Cardiac fibroblast (primary cell): ENCODE data around the gene CCT7.

ENCODE experiments used
- DNase-seq, 2 donors: peaks; one replicate each; pipeline versions ENCODE4 v3.0.0 to v3.0.0-alpha.2; 2010; ENCODE audit warnings: low read depth in 2 of 2
- H3K4me3 ChIP-seq, 2 donors: replicated peaks in 1 of 2; 1 replicate in 1 of 2; 2 replicates in 1 of 2; pipeline ENCODE4 v1.5.1; 2011; ENCODE audit warnings: low read depth in 2 of 2, low read length in 2 of 2, mild to moderate bottlenecking in 2 of 2, moderate library complexity in 1 of 2
- CTCF ChIP-seq: IDR thresholded peaks from one replicate; pipeline ENCODE4 v1.5.1; 2011; ENCODE audit warnings: low read depth, mild to moderate bottlenecking, low read length, inconsistent platforms

The CCT7 gene

GRCh38 chr2:73257425-73258125 is 23.5 kb downstream of the CCT7 start:
- no peak for TF ChIP-seq CTCF
- H3K4me3 ChIP-seq: no peak overlapping the region
- no peak for DNase-seq

- TF ChIP-seq CTCF: no peak
- DNase-seq: no peak
- no peak overlapping the region for H3K4me3 ChIP-seq
These were observed 24.2 kb downstream of the CCT7 start for GRCh38 chr2:73258186-73258912.

DNA sequence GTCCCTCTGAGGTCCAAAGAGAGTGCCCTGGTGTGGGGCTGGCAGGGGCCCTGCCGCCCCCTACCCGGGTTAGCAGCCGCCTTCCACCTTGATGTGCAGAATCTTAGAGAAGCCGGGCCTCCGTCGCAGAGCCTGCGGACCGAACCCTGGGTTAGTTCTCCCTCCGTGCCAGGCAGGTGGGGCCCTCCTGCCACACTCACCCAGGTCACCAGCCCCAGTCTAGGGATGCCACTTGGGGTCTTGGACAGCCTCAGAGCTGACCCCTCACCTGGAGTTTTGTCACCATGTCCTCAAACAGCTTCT is 24.8 kb downstream of the CCT7 start:
- DNase-seq: no peak
- no peak for TF ChIP-seq CTCF
- H3K4me3 ChIP-seq: no peak overlapping the region

DNA sequence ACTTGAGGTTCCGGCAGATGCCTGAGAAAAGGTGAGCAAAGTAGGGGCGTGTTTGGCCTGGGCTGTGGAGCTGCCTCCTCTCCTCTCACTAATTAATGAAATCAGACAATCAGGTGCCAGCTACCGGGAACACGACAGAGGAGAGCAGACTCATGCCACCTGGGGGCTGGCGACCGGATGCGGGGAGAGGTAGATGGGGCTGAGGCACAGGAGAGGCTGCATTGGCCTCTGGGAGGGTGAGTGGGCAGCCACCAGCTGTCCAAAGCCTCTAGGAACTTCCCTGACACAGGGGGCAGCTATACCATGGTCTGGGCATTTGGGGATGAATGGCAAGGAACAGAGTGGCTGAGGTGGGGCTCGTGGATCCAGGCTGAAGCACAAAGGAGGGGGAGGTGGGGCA is 25.2 kb downstream of the CCT7 start:
- TF ChIP-seq CTCF: no peak
- no peak for DNase-seq
- no peak overlapping the region for H3K4me3 ChIP-seq

DNA sequence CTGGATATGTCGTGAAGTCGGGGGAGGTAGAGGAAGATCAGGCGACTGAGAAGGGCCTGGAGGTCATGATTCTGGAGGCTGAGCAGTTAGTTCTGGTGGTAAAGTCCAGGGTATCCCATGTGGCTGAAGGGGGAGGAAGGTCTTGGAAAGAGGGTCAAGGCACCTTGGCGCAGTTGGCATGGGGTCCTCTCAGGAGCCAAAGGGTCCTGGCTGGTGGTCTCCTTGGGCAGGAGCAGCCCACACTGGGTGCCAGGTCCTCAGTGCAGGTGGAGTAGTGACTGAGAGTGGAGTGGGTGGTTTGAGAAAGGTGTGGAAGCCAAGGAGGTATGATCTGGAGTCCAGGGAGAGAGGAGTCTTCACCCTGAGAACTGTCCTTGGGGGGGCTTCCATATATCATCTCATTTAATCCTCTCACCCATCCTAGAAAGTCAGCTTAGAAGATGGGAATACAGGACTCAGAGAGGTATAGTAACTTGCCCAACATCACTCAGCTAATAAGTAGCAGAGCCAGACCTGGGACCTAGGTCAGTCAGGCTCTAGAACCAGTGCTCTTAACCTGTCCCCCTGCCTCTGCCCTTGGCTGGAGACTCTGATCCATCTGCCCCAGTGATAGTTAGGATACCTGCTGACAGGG is 25.7 kb downstream of the CCT7 start:
- no peak for DNase-seq
- no peak for TF ChIP-seq CTCF
- H3K4me3 ChIP-seq: no peak overlapping the region

DNA sequence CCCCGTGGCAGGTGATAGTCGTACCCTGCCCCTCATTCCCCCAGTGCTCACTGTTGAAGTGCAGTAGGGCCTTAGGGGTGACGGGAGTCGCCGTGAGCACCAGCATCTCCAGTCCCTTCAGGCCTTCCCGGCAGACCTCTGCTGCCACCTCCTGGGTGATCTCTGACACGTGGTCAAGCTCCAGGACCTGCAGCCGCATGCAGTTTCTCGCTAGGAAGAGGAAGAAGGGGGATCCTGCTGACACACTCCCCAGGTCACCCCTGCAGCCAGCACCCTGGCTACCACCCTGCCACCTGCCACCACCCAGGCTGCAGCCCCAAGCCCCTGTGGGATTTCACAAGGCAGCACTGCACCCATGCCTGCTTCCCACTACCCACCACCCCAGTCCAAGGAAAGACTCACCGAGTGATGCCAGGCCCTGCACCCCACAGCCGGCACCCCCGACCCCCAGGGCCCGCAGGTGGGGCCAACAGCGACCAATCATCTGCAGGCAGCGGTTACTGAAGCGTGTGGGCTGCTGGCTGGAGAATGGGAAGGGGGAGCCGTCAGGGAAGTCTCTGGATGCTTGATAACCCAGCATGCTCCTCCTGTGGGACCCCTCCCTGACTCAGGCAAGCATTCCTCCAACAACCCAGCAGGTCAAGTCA is 26.4 kb downstream of the CCT7 start:
- peak; percentile 72 for TF ChIP-seq CTCF
- peak; percentile 70 to 73 for DNase-seq
- H3K4me3 ChIP-seq: no peak overlapping the region
